IMR-90 (cell line): ENCODE measurements around the gene ST3GAL4. TPM values are rescaled to one million over a fixed set of nuclear protein-coding genes. Genes with fewer than 3 reads are reported as not detected.

ENCODE experiments used
- ATAC-seq: fragments of 200-7000 bp; cut with Tn5 transposase; 2 replicates; pipeline ENCODE4 v1.9.1; 2020; ENCODE audit warnings: low read depth, mild to moderate bottlenecking, moderate library complexity
- BruUV-seq: library from RNA; stranded (reverse); fragments of 400-500 nt; replicated peaks from 2 replicates; lab custom pipeline; 2021; lab: Mats Ljungman, UMichigan
- CTCF ChIA-PET: fragments of 300-600 bp; formaldehyde crosslinking; extraction: SDS; loops from one replicate; lab custom pipeline; 2021; ENCODE audit warnings: antibody characterized with exemption; lab: Yijun Ruan, JAX
- POLR2A ChIA-PET: fragments of 300-600 bp; sonication (Branson Sonifier 250); formaldehyde crosslinking; loops from one replicate; lab custom pipeline; 2022; ENCODE audit warnings: antibody characterized with exemption; ENCODE audit not compliant: unreplicated experiment; lab: Charles Lee
- DNase-seq: peaks from one replicate; pipeline ENCODE4 v3.0.0; 2013
- H2AFZ ChIP-seq: replicated peaks from 2 replicates; pipeline ENCODE3; 2013; ENCODE audit warnings: low read length, mild to moderate bottlenecking; ENCODE audit not compliant: poor library complexity
- H2AK5ac ChIP-seq: 2 replicates; pipeline ENCODE4 v1.6.1; 2013; ENCODE audit warnings: low read depth, low read length, inconsistent platforms
- H2AK9ac ChIP-seq: replicated peaks from 2 replicates; pipeline ENCODE3; 2013; ENCODE audit warnings: mild to moderate bottlenecking, low read depth, low read length, moderate library complexity; ENCODE audit not compliant: poor library complexity
- H2BK120ac ChIP-seq: 2 replicates; pipeline ENCODE4 v1.6.1; 2013; ENCODE audit warnings: low read depth, low read length, inconsistent platforms
- H2BK15ac ChIP-seq: 3 replicates; pipeline ENCODE4 v1.6.1; 2013; ENCODE audit warnings: low read depth, low read length, inconsistent platforms
- H2BK20ac ChIP-seq: 2 replicates; pipeline ENCODE4 v1.6.1; 2013; ENCODE audit warnings: low read depth, mild to moderate bottlenecking, inconsistent platforms, low read length, moderate library complexity
- H2BK5ac ChIP-seq: 2 replicates; pipeline ENCODE4 v1.6.1; 2013; ENCODE audit warnings: mild to moderate bottlenecking, low read depth, low read length, inconsistent platforms; ENCODE audit not compliant: poor library complexity, severe bottlenecking
- H3K14ac ChIP-seq: replicated peaks from 2 replicates; pipeline ENCODE4 v1.6.1; 2013; ENCODE audit warnings: low read depth, low read length, inconsistent platforms
- H3K18ac ChIP-seq: 2 replicates; pipeline ENCODE4 v1.6.1; 2013; ENCODE audit warnings: low read depth, low read length, control low read depth
- H3K23ac ChIP-seq: 2 replicates; pipeline ENCODE4 v1.6.1; 2013; ENCODE audit warnings: low read depth, low read length, inconsistent platforms
- H3K27ac ChIP-seq: 2 replicates; pipeline ENCODE4 v1.5.1; 2013; ENCODE audit warnings: mild to moderate bottlenecking, control low read depth, low read length; ENCODE audit not compliant: insufficient read depth
- H3K27me3 ChIP-seq: 2 replicates; pipeline ENCODE4 v1.6.1; 2013; ENCODE audit warnings: low read length; ENCODE audit not compliant: control insufficient read depth, insufficient read depth
- H3K36me3 ChIP-seq: 2 replicates; pipeline ENCODE4 v1.6.1; 2013; ENCODE audit warnings: low read length, mixed read lengths; ENCODE audit not compliant: control insufficient read depth, insufficient read depth
- H3K4ac ChIP-seq: 2 replicates; pipeline ENCODE4 v1.6.1; 2013; ENCODE audit warnings: low read depth, low read length, inconsistent platforms
- H3K4me1 ChIP-seq: 2 replicates; pipeline ENCODE4 v1.6.1; 2013; ENCODE audit warnings: low read length, mixed read lengths; ENCODE audit not compliant: control insufficient read depth, insufficient read depth
- H3K4me2 ChIP-seq: 2 replicates; pipeline ENCODE4 v1.6.1; 2013; ENCODE audit warnings: low read depth, mild to moderate bottlenecking, control low read depth, low read length, moderate library complexity
- H3K4me3 ChIP-seq: 2 replicates; pipeline ENCODE4 v1.5.1; 2013; ENCODE audit warnings: low read depth, mild to moderate bottlenecking, control low read depth, low read length, moderate library complexity; ENCODE audit not compliant: insufficient read depth
- H3K56ac ChIP-seq: 2 replicates; pipeline ENCODE4 v1.6.1; 2013; ENCODE audit warnings: low read length, inconsistent platforms; ENCODE audit not compliant: insufficient read depth; ENCODE audit errors: extremely low read depth
- H3K79me1 ChIP-seq, 2 experiments: 2 replicates each; pipeline ENCODE4 v1.6.1; 2013; ENCODE audit warnings: low read length in 2 of 2, inconsistent platforms in 1 of 2, low read depth in 1 of 2
- H3K9ac ChIP-seq: 2 replicates; pipeline ENCODE4 v1.6.1; 2013; ENCODE audit warnings: low read depth, low read length, control low read depth
- H3K9me1 ChIP-seq: 2 replicates; pipeline ENCODE4 v1.6.1; 2013; ENCODE audit warnings: low read length, inconsistent platforms; ENCODE audit not compliant: insufficient read depth
- H3K9me3 ChIP-seq: 2 replicates; pipeline ENCODE4 v1.6.1; 2013; ENCODE audit warnings: low read length; ENCODE audit not compliant: control insufficient read depth, insufficient read depth
- H4K20me1 ChIP-seq: 2 replicates; pipeline ENCODE4 v1.6.1; 2013; ENCODE audit warnings: low read length, inconsistent platforms; ENCODE audit not compliant: insufficient read depth
- H4K5ac ChIP-seq: 2 replicates; pipeline ENCODE4 v1.6.1; 2013; ENCODE audit warnings: mild to moderate bottlenecking, low read depth, low read length, control low read depth
- H4K8ac ChIP-seq, 2 experiments: 2 replicates each; pipeline ENCODE4 v1.6.1; 2013; ENCODE audit warnings: low read depth in 2 of 2, low read length in 2 of 2, control low read depth in 1 of 2, inconsistent platforms in 1 of 2
- H4K91ac ChIP-seq: 2 replicates; pipeline ENCODE4 v1.6.1; 2013; ENCODE audit warnings: low read depth, low read length, inconsistent platforms; ENCODE audit not compliant: insufficient read depth
- CHD1 ChIP-seq: IDR thresholded peaks from 2 replicates; pipeline ENCODE4 v1.6.1; 2012; ENCODE audit warnings: low read depth, low read length, improper control_type of control experiment
- NFE2L2 ChIP-seq: fragments of 150-350 bp; IDR thresholded peaks from 2 replicates; pipeline ENCODE4 v1.6.1; 2016; ENCODE audit warnings: low read depth, mild to moderate bottlenecking, low read length
- RCOR1 ChIP-seq: IDR thresholded peaks from 2 replicates; pipeline ENCODE4 v1.6.1; 2012; ENCODE audit warnings: mild to moderate bottlenecking, low read length, improper control_type of control experiment; ENCODE audit not compliant: insufficient replicate concordance
- WGBS, 2 experiments: methylation state at CpG; one replicate each; pipeline versions ENCODE4 v1.1.5 to v1.1.7; 2013; ENCODE audit warnings: missing lambda C conversion rate in 2 of 2; ENCODE audit not compliant: insufficient read length in 1 of 2; ENCODE audit errors: extremely low coverage in 2 of 2; 5-methylcytosine and 5-hydroxymethylcytosine counted together
- dilution Hi-C: fragments of 300-500 bp; cut with HindIII; formaldehyde crosslinking; loops from one replicate; pipeline ENCODE4 v1.14.3; 2018; ENCODE audit warnings: low sequenced_read_pairs; ENCODE audit not compliant: unreplicated experiment
- in situ Hi-C: fragments of 300-500 bp; cut with MboI; formaldehyde crosslinking; loops from 3 replicates; pipeline ENCODE4 v1.14.3; 2019; ENCODE audit warnings: low sequenced_read_pairs, inconsistent platforms, mixed read lengths
- intact Hi-C: fragments of 100-400 bp; cut with micrococcal nuclease; formaldehyde crosslinking; loops from 2 replicates; pipeline ENCODE4 v1.10.0; 2022
- polyA plus RNA-seq, 3 experiments: library from polyadenylated mRNA; depleted of rRNA; stranded (reverse); fragments of >200 nt; gene quantifications; 2 replicates each; pipeline ENCODE4 v1.2.3, GENCODE V29; 2012; ENCODE audit warnings: low replicate concordance in 1 of 3
- total RNA-seq: library from RNA; depleted of rRNA; stranded (reverse); fragments of >200 nt; gene quantifications from 2 replicates; pipeline ENCODE4 v1.2.3, GENCODE V29; 2012

Gene ST3GAL4
- total and polyA plus RNA-seq, 2 of the 4 experiments (the other 2 are of a cell fraction): 17.0 to 19.7 TPM

- WGBS, 2 experiments: 100% methylated on average over 1 of the region's 15 CpGs; no CpG with 5 or more reads in 1 of the 2 experiments
- Histone ChIP-seq H3K23ac (no peak overlapping the region), H2BK15ac (no peak overlapping the region), H3K14ac (no peak overlapping the region), H2BK5ac (no peak overlapping the region), H2AFZ (no peak overlapping the region), H2AK9ac (no peak overlapping the region), H3K27ac (no peak overlapping the region), H3K9me3 (peaks cover 5% of the 10 kb centered on the region), H3K36me3 (no peaks in the 10 kb centered on the region), H3K9ac (no peak overlapping the region), H2BK20ac (no peak overlapping the region), H3K4ac (no peak overlapping the region), H3K56ac (no peak overlapping the region), H3K9me1 (no peaks in the 10 kb centered on the region), H4K8ac (no peak overlapping the region), H4K5ac (no peak overlapping the region), H2BK120ac (no peak overlapping the region), H3K4me3 (no peak overlapping the region), H4K20me1 (no peaks in the 10 kb centered on the region), H3K4me1 (peaks cover 2% of the 10 kb centered on the region; the same call in 1 of the 2 replicates), H2AK5ac (no peak overlapping the region), H3K18ac (no peak overlapping the region), H3K4me2 (no peak overlapping the region), H3K79me1 (no peaks in the 10 kb centered on the region), H3K27me3 (no peaks in the 10 kb centered on the region; the same call in 1 of the 2 replicates), H4K91ac (no peak overlapping the region)
- no TSS peak for BruUV-seq
- TF ChIP-seq NFE2L2: no peak
- TF ChIP-seq CHD1: no peak
- no peak for TF ChIP-seq RCOR1
- ChIA-PET POLR2A (no interaction called here), CTCF (interaction anchor here (2.9 kb wide), 1 partner anchor 20 kb away, joined by 12 read pairs; no protein-coding TSS in a partner anchor)
- in situ Hi-C loops: no loop called here
- intact Hi-C loops: no loop called here
- ATAC-seq: no peak
- dilution Hi-C loops: no loop called here
- DNase-seq: no peak
Measured at GRCh38 chr11:126460417-126461095, 105.1 kb downstream of the ST3GAL4 start.
